Hematopoietic multipotent progenitor cell treated with erythropoietin and hydrocortisone succinate and interleukin-3 and kit ligand, for 4 days (in vitro differentiated cells): Measurements from ENCODE around the gene CACNA2D3.
A peak's percentile ranks its signal among the peaks of the same experiment; 100 is the strongest.
"Not testable (repeated sequence)": the region's sequence is repeated elsewhere in the genome, so short reads cannot be mapped to it uniquely, and the experiment has no call there.

ENCODE experiments used
- DNase-seq: peaks from one replicate; pipeline ENCODE4 v3.0.0-alpha.2; 2015

The CACNA2D3 gene

GRCh38 chr3:54599716-54600115 is 477.4 kb downstream of the CACNA2D3 start:
- DNase-seq, result no peak

GRCh38 chr3:54600441-54601204 is 478.3 kb downstream of the CACNA2D3 start:
- no peak for DNase-seq

DNA sequence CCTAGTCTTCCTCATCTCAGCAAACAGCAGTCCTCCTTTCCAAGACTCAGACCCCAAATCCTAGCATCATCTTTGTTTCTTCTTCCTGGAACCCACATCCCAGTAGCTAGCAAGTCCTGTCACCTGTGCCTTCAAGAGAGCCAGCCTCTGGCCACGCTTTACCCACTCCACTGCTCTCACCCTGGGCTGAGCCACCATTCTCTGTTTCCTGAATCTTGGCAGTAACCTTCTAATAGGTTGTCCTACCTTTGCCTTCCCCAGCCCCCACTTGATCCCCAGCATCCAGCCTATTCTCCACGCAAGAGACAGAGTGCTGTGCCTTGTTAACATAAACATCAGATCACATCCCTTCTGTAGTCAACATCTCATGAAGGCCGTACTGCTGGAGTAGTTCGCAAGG is 482.1 kb downstream of the CACNA2D3 start:
- no peak for DNase-seq

DNA sequence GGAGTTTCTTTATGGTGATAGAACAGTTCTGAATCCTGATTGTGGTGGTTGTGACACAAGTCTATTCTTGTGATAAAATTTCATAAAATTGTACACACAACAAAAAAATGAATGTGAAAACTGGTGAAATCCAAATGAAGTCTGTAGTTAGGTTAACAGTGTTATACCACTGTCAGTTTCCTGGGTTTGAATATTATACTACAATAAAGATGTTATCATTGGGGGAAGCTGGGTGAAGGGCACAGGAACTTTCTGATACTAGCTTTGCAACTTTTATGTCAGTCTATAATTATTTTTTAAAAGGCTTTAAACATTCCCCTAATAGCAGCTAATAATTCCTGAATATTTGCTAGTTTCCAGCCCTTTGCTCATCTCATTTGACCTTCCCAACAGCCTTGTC is 485.7 kb downstream of the CACNA2D3 start:
- no peak for DNase-seq

DNA sequence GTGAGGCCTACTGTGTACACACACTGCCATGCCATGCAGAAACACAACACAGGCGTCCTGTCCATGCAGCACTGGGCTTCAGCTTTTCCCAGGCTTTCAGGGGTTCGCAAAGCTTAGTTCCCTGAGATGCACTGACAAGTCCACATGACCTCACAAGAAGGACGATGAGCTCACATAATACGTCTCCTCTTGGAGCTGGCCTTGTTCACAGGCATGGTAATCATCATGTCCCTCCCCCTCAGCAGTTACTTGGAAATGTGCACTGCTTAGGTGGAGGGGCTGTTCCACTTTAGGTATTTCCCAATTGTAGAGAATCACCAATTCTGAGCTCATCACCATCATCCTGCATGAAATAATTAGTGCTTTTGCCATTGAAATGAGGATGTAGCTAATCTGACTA is 496.7 kb downstream of the CACNA2D3 start:
- no peak for DNase-seq

DNA sequence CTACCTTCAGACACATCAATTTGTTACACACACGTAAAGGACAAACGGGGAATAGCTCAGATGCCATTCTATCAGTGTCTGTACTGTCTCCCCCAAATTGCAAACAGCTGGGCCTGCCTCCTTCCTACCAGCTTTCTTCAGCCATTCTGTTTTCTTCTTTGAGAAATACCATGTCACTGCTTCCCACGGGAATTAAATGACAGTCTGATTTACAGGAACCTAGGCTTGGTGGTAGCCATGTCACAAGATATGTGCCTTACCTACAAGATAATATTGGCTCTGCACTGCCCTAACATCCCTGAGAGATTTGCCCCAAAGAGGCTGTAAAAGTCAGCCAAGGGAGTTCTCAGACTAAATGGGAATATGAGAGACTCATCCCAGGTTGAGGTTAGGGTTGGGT is 497.2 kb downstream of the CACNA2D3 start:
- no peak for DNase-seq

DNA sequence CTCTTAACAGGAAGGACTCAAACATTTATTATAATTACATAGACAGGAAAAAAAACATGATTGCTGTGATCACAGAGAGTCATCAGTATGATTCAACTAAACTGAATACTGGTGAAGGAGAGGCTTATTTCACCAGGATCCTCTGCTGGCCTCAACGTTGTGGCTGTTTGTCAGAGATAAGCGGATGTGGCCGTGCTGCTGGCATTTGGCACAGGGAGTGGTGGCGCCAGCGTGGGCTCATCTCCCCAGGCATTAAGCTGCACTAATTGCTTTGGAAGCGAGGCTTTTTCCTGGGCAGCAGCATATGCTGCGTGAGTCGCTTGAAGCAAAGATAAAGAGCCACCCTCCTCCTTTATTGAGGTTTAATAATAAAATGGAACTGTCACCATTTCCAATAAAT is 498.8 kb downstream of the CACNA2D3 start:
- DNase-seq, result peak; percentile 66

GRCh38 chr3:54622678-54623077 is 500.3 kb downstream of the CACNA2D3 start:
- DNase-seq, result no peak

DNA sequence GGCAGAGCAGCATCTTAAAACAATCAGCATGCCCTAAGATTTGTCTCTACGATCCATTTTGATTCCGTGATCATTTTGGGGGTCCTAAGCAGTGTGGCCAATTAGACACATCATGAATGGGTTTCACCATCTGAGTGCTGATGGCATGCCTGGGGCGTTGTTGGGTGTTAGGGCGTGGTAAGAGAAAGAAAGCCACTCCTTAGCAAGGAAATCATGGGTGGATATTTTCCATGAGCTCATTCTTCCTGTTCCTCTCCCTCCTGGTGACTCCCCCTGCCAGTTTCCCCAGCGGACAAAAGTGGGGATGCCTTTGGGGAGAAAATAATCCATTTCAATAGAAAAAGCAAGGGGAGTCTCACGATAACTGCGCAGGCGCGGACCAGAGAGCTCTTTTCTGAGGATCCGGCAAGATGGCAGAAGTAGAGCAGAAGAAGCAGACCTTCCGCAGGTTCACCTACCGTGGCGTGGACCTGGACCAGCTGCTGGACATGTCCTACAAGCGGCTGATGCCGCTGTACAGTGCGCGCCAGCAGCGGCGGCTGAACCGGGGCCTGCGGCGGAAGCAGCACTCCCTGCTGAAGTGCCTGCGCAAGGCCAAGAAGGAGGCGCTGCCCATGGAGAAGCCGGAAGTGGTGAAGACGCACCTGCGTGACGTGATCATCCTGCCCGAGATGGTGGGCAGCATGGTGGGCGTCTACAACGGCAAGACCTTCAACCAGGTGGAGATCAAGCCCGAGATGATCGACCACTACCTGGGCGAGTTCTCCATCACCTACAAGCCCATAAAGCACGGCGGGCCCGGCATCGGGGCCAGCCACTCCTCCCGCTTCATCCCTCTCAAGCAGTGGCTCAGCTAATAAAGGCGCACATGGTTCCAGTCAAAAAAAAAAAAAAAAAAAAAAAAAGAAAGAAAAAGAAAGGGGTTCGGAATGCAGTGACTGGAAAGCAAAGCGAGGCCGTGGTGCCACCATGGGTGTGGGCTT is 503.7 kb downstream of the CACNA2D3 start:
- DNase-seq, result no peak

DNA sequence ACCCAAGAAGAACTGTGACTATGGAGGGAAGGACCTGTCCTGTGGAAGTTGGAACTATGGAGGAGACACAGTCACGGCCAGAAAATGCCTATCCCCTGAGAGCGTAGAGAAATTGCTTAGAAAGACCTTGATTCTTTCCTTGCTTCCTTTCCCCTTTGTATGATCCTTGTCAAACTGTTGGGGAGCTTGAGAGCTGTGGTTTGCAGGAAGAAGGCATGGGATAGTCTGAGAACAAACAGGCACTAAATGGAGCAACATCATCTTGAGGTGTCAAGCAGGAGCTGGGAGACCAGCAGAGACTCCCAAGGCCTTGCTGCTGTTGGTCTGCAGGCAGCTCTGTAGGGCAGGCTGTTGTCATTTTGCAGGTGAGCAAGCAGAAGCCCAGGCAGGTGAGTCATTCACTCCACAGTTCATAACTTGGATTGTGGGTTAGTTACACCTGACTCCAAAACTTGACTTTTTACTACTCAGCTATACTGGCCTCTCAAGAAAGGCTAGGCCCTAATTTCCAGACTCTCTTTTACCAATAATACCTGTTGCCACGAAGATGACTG is 506.6 kb downstream of the CACNA2D3 start:
- DNase-seq, result no peak

DNA sequence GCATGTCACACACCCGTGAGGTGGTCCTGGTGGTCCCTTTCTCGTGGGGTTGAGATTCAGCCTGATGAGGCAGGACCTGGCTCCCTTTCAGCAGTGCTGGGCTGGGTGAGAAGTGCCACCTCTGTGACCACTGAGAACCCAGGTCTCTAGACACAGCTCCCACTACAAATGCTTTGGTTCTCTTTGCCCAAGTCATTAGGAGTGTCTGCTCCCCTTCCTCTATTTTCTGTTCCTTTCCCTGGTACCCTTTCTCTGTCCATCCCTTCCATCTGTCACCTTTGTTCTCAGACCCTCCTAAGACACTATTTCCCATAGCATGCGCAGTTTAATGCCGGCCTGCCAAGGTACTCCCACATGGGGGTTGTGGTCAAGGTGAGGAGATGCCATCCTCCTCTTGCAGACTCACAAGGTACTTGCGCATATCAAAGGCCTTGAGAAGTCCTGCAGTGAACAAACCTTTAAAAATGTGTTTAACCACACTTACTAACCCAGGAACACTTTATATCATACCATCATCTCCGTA is 507.8 kb downstream of the CACNA2D3 start:
- no peak for DNase-seq

DNA sequence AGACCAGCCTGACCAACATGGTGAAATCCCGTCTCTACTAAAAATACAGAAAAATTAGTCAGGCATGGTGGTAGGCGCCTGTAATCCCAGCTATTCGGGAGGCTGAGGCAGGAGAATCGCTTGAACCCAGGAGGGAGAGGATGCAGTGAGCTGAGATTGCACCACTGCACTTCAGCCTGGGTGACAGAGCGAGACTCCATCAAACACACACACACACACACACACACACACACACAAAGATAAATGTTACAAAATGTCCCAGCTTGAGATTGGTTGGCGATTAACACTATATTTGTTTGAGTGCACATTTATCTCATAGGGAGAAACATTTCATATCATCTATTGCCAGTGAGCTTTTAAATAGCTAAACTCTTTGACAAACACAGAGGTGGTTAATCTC is 508.6 kb downstream of the CACNA2D3 start:
- not testable (repeated sequence) for DNase-seq

DNA sequence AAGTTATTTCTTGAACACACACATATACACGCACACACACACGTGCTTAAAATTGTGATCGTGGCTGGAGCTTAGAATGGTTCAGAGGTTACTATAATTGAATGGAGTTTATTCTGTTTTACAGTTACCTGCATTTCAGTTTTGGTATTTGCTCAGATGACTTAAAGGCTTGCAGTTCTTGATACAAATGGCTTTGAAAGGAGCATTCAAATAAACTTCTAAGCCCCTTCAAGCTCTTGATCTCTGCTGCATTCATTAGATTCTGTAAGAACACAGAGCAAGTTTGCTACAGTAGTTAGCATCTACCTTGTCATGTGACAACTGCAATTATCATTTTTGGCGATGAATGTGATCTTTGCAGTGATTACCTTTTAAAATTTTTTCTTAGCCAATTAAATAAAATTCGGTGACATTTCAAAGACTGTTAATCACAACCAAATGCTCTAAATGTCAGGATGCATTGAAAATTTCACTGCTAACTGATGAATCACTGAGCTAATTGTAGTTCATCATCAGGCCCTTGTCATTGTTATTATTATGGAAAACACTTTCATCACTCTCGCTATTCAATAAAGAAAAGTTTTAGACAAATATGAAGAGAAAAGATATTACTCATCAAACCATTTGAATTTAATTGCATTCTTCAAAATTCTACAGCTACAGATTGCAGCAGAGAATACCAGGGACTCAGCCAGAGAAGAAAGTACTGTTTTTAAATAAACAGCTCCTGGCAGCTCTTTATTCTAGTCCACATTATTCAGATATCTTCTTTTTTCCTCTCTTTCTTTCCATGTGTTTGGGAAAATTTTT is 509.4 kb downstream of the CACNA2D3 start:
- DNase-seq, result no peak

GRCh38 chr3:54632326-54632665 is 509.9 kb downstream of the CACNA2D3 start:
- no peak for DNase-seq

- no peak for DNase-seq
Observed at GRCh38 chr3:54632834-54633233, 510.5 kb downstream of the CACNA2D3 start.

DNA sequence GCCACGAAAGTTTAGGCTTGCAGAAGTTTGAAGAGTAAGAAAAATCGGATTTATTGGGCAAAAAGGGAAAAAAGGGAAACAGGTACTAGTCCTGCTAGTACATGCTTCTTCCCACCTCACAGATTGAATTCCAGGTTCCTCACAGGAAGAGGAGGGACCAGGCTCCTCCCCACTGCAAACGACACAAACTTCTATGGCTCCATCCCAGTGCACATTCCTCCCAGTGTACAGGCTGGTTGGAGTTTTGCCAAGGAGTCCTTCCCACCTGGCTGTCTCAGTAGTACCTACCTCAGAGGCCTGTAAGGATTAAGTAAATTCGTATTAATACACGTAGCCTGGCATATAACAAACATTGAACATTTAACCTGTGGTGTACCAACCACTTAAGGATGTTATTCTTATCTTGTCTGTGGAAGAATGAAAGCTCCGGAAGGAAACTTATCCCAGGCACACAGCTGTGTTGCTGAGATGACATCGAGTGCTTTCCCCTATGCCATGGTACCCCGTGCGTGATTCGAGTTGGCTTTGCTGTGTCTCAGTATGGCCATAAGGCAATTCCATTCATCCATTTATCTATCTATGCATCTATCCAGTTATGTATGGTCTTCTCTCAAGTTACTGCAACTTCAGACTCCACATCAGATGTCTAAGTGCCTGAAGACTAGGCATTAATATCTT is 511.2 kb downstream of the CACNA2D3 start:
- no peak for DNase-seq

- no peak for DNase-seq
Observed at GRCh38 chr3:54634122-54634469, 511.7 kb downstream of the CACNA2D3 start.

GRCh38 chr3:54639790-54640372 is 517.5 kb downstream of the CACNA2D3 start:
- DNase-seq, result not testable (repeated sequence)

- no peak for DNase-seq
Observed at GRCh38 chr3:54641226-54642014, 519.1 kb downstream of the CACNA2D3 start.

- no peak for DNase-seq
Observed at GRCh38 chr3:54642147-54642546, 519.8 kb downstream of the CACNA2D3 start.

DNA sequence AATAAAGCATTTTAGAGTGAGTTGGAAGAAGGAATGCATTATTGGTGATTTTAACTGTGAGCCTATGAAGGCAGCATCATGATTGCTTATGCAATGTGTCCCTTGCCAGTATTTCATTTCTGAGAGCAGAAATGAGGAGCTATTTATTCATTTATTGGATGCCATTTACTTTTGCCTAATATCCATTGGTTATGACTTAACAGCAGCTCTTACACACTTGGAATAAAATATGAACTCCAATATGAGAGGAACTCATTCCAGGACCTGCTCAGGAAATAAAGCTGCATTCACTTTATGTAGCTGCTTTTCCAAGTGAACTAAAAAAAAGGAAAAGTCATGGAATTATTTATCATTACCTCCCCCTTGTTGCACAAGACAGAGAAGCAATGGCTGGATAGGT is 525.4 kb downstream of the CACNA2D3 start:
- DNase-seq, result no peak
